ENCODE measurements around the gene TET1. TPM values are rescaled to one million over a fixed set of nuclear protein-coding genes. Genes with fewer than 3 reads are reported as not detected.

Gene TET1
- total and polyA plus RNA-seq, 9 of the 15 experiments (the other 6 are each of a cell fraction or from before 2014, with no cell fraction given) = 2.6 to 21.3 (median 11.6) TPM

GRCh38 chr10:68684413-68684812, 124.3 kb downstream of the TET1 start:
- H3K27ac ChIP-seq (ENCODE audit: extremely low read depth, low read depth, low read length) = no peak overlapping the region
- H3K9ac ChIP-seq (ENCODE audit: insufficient read depth in 1 of 2, low read depth in 2 of 2, low read length in 2 of 2) = no peak overlapping the region
- WGBS (ENCODE audit: insufficient coverage, low coverage, missing lambda C conversion rate) = 97% methylated on average over 3 of the region's 3 CpGs
- H3K36me3 ChIP-seq (ENCODE audit: control insufficient read depth, insufficient read depth, low read length) = peaks cover 68% of the 10 kb centered on the region
- FAIRE-seq (no peak), DNase-seq (ENCODE audit: extremely low read depth in 1 of 4, low spot score in 3 of 4) (no peak), ATAC-seq (no peak)
- H3K79me2 ChIP-seq (ENCODE audit: control insufficient read depth, insufficient read depth, low read length) = no peaks in the 10 kb centered on the region
- H4K20me1 ChIP-seq (replicated peaks; ENCODE audit: control insufficient read depth, insufficient read depth, low read length) = no peaks in the 10 kb centered on the region
- H2AFZ ChIP-seq (ENCODE audit: low read depth, low read length) = no peak overlapping the region
- ChIA-PET POLR2A (interaction anchor here (1.4 kb wide), 1 partner anchor 15 kb away, joined by 6 read pairs; no protein-coding TSS in a partner anchor), CTCF (ENCODE audit: low intra/inter-chr PET ratio) (no interaction called here)
- intact Hi-C loops (cut with micrococcal nuclease) = no loop called here
- no peaks in the 10 kb centered on the region for H3K9me1 ChIP-seq (ENCODE audit: control insufficient read depth, insufficient read depth, low read length)
- TF ChIP-seq THAP12 (CRISPR knock-in tag; IDR thresholded peaks at IDR 0.05) (no peak), CREB1 (IDR thresholded peaks at IDR 0.05) (no peak), CREB1 (CRISPR knock-in tag; IDR thresholded peaks at IDR 0.05) (no peak), RBM17 (IDR thresholded peaks at IDR 0.05; ENCODE audit: borderline replicate concordance, low read depth, low read length) (no peak), HMG20B (CRISPR knock-in tag; IDR thresholded peaks at IDR 0.05) (no peak), ZNF699 (CRISPR knock-in tag; IDR thresholded peaks at IDR 0.05; ENCODE audit: insufficient replicate concordance) (no peak), ZNF124 (CRISPR knock-in tag; IDR thresholded peaks at IDR 0.05) (no peak), THRAP3 (IDR thresholded peaks at IDR 0.05; ENCODE audit: borderline replicate concordance) (no peak), ARID4B (CRISPR knock-in tag; IDR thresholded peaks at IDR 0.05) (no peak), NFRKB (IDR thresholded peaks at IDR 0.05; ENCODE audit: low read depth) (no peak), E2F8 (IDR thresholded peaks at IDR 0.05; ENCODE audit: low read depth, partially characterized antibody) (no peak)
- TF ChIP-seq, protein P1, sequence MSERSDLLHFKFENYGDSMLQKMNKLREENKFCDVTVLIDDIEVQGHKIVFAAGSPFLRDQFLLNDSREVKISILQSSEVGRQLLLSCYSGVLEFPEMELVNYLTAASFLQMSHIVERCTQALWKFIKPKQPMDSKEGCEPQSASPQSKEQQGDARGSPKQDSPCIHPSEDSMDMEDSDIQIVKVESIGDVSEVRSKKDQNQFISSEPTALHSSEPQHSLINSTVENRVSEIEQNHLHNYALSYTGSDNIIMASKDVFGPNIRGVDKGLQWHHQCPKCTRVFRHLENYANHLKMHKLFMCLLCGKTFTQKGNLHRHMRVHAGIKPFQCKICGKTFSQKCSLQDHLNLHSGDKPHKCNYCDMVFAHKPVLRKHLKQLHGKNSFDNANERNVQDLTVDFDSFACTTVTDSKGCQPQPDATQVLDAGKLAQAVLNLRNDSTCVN (CRISPR knock-in tag; IDR thresholded peaks at IDR 0.05) = no peak
- no TSS peak for BruUV-seq (replicated peaks)
- H3K9me3 ChIP-seq (replicated peaks; ENCODE audit: control insufficient read depth, insufficient read depth, low read depth, low read length) = no peaks in the 10 kb centered on the region
- H3K4me3 ChIP-seq = no peak overlapping the region
- no peaks in the 10 kb centered on the region for H3K27me3 ChIP-seq (ENCODE audit: control insufficient read depth in 2 of 2, insufficient read depth in 2 of 2, low read length in 2 of 2)
- no peak overlapping the region for H3K4me2 ChIP-seq (ENCODE audit: insufficient read depth, low read length)
- no peaks in the 10 kb centered on the region for H3K4me1 ChIP-seq (replicated peaks in 1 of 2; ENCODE audit: control insufficient read depth in 2 of 2, insufficient read depth in 2 of 2, low read length in 2 of 2)
- in situ Hi-C loops (cut with MboI) = no loop called here

All from K562 (cell line).